ENCODE results near the gene LRIG3. TPM values are rescaled to one million over a fixed set of nuclear protein-coding genes. Genes with fewer than 3 reads are reported as not detected.

Gene LRIG3
- total RNA-seq, 1 donor from 2014 or later, result 75.3 TPM

GRCh38 chr12:58886474-58886873, 33.8 kb downstream of the LRIG3 start:
- Mint-ChIP-seq H3K27me3 (no peaks in the 10 kb centered on the region), H3K4me1 (ENCODE audit: low read depth) (no peaks in the 10 kb centered on the region), H3K4me3 (ENCODE audit: low read depth) (no peak overlapping the region), H3K36me3 (ENCODE audit: insufficient read depth) (peaks cover 49% of the 10 kb centered on the region), H3K27ac (no peak overlapping the region), H3K9me3 (ENCODE audit: low read depth) (no peaks in the 10 kb centered on the region)
- DNase-seq (ENCODE audit: low spot score, unreplicated experiment), result no peak
- no peak for TF ChIP-seq CTCF (IDR thresholded peaks at IDR 0.05; ENCODE audit: unreplicated experiment)

- no peak for DNase-seq (ENCODE audit: low spot score, unreplicated experiment)
- H3K27ac Mint-ChIP-seq, result no peak overlapping the region
- peaks cover 58% of the 10 kb centered on the region for H3K36me3 Mint-ChIP-seq (ENCODE audit: insufficient read depth)
- H3K27me3 Mint-ChIP-seq, result no peaks in the 10 kb centered on the region
- H3K4me3 Mint-ChIP-seq (ENCODE audit: low read depth), result no peak overlapping the region
- peaks cover 2% of the 10 kb centered on the region for H3K4me1 Mint-ChIP-seq (ENCODE audit: low read depth)
- no peak for TF ChIP-seq CTCF (IDR thresholded peaks at IDR 0.05; ENCODE audit: unreplicated experiment)
- H3K9me3 Mint-ChIP-seq (ENCODE audit: low read depth), result no peaks in the 10 kb centered on the region
Measured at GRCh38 chr12:58884916-58885315, 35.4 kb downstream of the LRIG3 start.

DNA sequence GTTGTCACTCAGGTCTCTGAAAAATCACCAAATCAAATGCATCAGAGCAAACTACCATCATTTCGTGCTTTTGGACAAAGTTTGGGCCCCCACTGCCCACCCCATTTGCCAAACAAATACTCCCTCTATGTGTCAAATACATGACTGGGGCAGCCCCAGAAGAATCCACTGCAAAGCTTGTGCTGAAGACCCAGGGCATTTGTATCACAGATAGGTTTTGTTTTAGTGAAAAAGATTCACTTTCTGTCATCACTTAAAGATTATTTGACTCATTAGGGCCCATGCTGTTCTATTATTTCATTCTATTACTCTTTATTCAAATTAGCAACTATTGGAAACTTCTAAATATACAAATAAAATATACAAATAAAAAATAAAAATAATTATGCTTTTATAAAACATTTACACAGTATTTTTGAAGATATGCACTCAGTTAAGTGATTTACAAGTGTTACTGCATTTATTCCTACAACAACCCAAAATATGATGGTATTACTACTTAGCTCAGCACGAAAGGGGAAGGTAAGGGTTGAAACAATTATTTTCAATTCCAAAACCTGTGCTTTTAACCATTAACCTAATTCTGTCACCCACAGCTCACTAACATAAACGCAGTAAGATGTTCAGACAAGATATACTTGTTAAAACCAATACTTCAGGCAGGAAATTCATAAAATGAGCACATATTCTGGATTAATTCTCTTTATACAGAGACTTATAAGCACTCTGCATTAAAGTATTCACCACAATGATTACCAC, 36.5 kb downstream of the LRIG3 start:
- Mint-ChIP-seq H3K36me3 (ENCODE audit: insufficient read depth) (peaks cover 61% of the 10 kb centered on the region), H3K27me3 (no peaks in the 10 kb centered on the region), H3K27ac (no peak overlapping the region), H3K4me1 (ENCODE audit: low read depth) (peaks cover 2% of the 10 kb centered on the region), H3K9me3 (ENCODE audit: low read depth) (no peaks in the 10 kb centered on the region), H3K4me3 (ENCODE audit: low read depth) (no peak overlapping the region)
- TF ChIP-seq CTCF (IDR thresholded peaks at IDR 0.05; ENCODE audit: unreplicated experiment), result no peak
- no peak for DNase-seq (ENCODE audit: low spot score, unreplicated experiment)

GRCh38 chr12:58882826-58883225, 37.5 kb downstream of the LRIG3 start:
- H3K36me3 Mint-ChIP-seq (ENCODE audit: insufficient read depth), result peaks cover 67% of the 10 kb centered on the region
- DNase-seq (ENCODE audit: low spot score, unreplicated experiment), result no peak

DNA sequence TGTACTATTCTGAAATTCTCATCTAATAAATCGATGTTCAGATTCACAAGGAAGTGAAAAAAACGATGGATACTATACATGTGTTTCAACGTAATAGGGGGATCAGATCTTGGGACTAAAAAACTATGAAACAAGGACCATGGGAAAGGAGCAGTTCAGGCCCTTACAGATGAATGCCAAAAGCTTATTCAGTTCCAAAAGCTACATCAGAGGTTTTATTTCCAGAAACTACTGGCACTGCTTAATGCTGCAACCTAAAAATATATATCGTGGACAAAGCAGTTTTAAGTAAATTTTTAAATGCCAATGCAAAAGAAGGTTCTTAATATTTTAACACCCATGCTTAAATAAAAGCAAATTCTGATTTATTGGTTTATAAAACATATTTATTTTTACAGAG, 38.5 kb downstream of the LRIG3 start:
- no peak for DNase-seq (ENCODE audit: low spot score, unreplicated experiment)
- Mint-ChIP-seq H3K27me3 (no peaks in the 10 kb centered on the region), H3K9me3 (ENCODE audit: low read depth) (no peaks in the 10 kb centered on the region), H3K27ac (peak overlapping the region; percentile 44), H3K4me3 (ENCODE audit: low read depth) (no peak overlapping the region), H3K36me3 (ENCODE audit: insufficient read depth) (peaks cover 68% of the 10 kb centered on the region), H3K4me1 (ENCODE audit: low read depth) (peaks cover 7% of the 10 kb centered on the region)
- TF ChIP-seq CTCF (IDR thresholded peaks at IDR 0.05; ENCODE audit: unreplicated experiment), result no peak

More at GRCh38 chr12:58882826-58883225, 37.5 kb downstream of the LRIG3 start:
- no peak for TF ChIP-seq CTCF (IDR thresholded peaks at IDR 0.05; ENCODE audit: unreplicated experiment)
- no peaks in the 10 kb centered on the region for H3K9me3 Mint-ChIP-seq (ENCODE audit: low read depth)
- no peak overlapping the region for H3K27ac Mint-ChIP-seq
- H3K27me3 Mint-ChIP-seq, result no peaks in the 10 kb centered on the region
- peaks cover 2% of the 10 kb centered on the region for H3K4me1 Mint-ChIP-seq (ENCODE audit: low read depth)
- no peak overlapping the region for H3K4me3 Mint-ChIP-seq (ENCODE audit: low read depth)
